Lower leg skin (tissue), 3 donors: ENCODE results near the gene SELENBP1.

ENCODE experiments used
- CTCF ChIP-seq, 3 donors: fragments of 450-650 bp; IDR thresholded peaks; one replicate each; pipeline ENCODE4 v1.5.1; 2016; ENCODE audit warnings: antibody characterized with exemption in 3 of 3, mild to moderate bottlenecking in 3 of 3, moderate library complexity in 2 of 3
- POLR2A ChIP-seq, 2 donors: fragments of 450-650 bp; IDR thresholded peaks; one replicate each; pipeline ENCODE4 v1.6.1; 2016 to 2017; ENCODE audit warnings: antibody characterized with exemption in 2 of 2, mild to moderate bottlenecking in 1 of 2, moderate library complexity in 1 of 2

- no peak for TF ChIP-seq POLR2A (IDR thresholded peaks at IDR 0.05)
- TF ChIP-seq CTCF (IDR thresholded peaks at IDR 0.05) = no peak
These were observed 10.0 kb downstream of the SELENBP1 start for GRCh38 chr1:151362308-151363155.
